GM12875 (cell line): ENCODE results near the gene MINK1.

Experiments used
- H3K4me3 ChIP-seq: one replicate; pipeline ENCODE4 v1.5.1; 2011; ENCODE audit warnings: low read depth, low read length, control low read depth
- CTCF ChIP-seq: IDR thresholded peaks from 2 replicates; pipeline ENCODE4 v1.5.1; 2011; ENCODE audit warnings: low read depth, mild to moderate bottlenecking, control low read depth, inconsistent platforms, low read length, moderate library complexity, borderline replicate concordance; ENCODE audit not compliant: insufficient read depth

MINK1 gene

GRCh38 chr17:4806456-4806776 lies 26.7 kb upstream of the MINK1 start:
- TF ChIP-seq CTCF, result no peak
- H3K4me3 ChIP-seq, result peak overlapping the region; percentile 88

- no peak for TF ChIP-seq CTCF
- H3K4me3 ChIP-seq, result peak within 1 kb of the TSS; percentile 88
These were observed 26.1 kb upstream of the MINK1 start, which contains the start of gene PLD2 for GRCh38 chr17:4806777-4807604. Gene PLD2 (plus strand): TSS chr17:4807152. CDS start chr17:4807773, 621 bp downstream.

- peak overlapping the region; percentile 88 for H3K4me3 ChIP-seq
- no peak for TF ChIP-seq CTCF
These were observed 25.3 kb upstream of the MINK1 start for GRCh38 chr17:4807605-4808377.

- no peak overlapping the region for H3K4me3 ChIP-seq
- TF ChIP-seq CTCF, result no peak
These were observed 24.8 kb upstream of the MINK1 start for GRCh38 chr17:4808378-4808767.

- no peak overlapping the region for H3K4me3 ChIP-seq
- TF ChIP-seq CTCF, result no peak
These were observed 22.3 kb upstream of the MINK1 start for GRCh38 chr17:4810696-4811290.

- no peak overlapping the region for H3K4me3 ChIP-seq
- no peak for TF ChIP-seq CTCF
These were observed 21.7 kb upstream of the MINK1 start for GRCh38 chr17:4811471-4811870.
